Osteocyte (in vitro differentiated cells): ENCODE measurements around the gene CPXM1. TPM values are rescaled to one million over a fixed set of nuclear protein-coding genes. Genes with fewer than 3 reads are reported as not detected.

Experiments
- DNase-seq: peaks from one replicate; pipeline ENCODE4 v3.0.0; 2021; ENCODE audit warnings: mixed read lengths; ENCODE audit not compliant: unreplicated experiment; ENCODE audit errors: extremely low spot score
- H3K27ac Mint-ChIP-seq: one replicate; pipeline ENCODE4 v1.8.0; 2021; ENCODE audit warnings: mild to moderate bottlenecking, mixed read lengths; ENCODE audit not compliant: unreplicated experiment
- H3K27me3 Mint-ChIP-seq: one replicate; pipeline ENCODE4 v1.8.0; 2021; ENCODE audit warnings: mixed read lengths; ENCODE audit not compliant: unreplicated experiment
- H3K36me3 Mint-ChIP-seq: one replicate; pipeline ENCODE4 v1.8.0; 2021; ENCODE audit warnings: mixed read lengths; ENCODE audit not compliant: unreplicated experiment
- H3K4me1 Mint-ChIP-seq: one replicate; pipeline ENCODE4 v1.8.0; 2021; ENCODE audit warnings: mixed read lengths; ENCODE audit not compliant: unreplicated experiment
- H3K4me3 Mint-ChIP-seq: one replicate; pipeline ENCODE4 v1.8.0; 2021; ENCODE audit warnings: mild to moderate bottlenecking, moderate library complexity, mixed read lengths; ENCODE audit not compliant: unreplicated experiment
- H3K9me3 Mint-ChIP-seq: one replicate; pipeline ENCODE4 v1.8.0; 2021; ENCODE audit warnings: mixed read lengths; ENCODE audit not compliant: unreplicated experiment
- total RNA-seq: library from RNA; stranded (reverse); gene quantifications from 2 replicates; pipeline ENCODE4 v1.2.1, GENCODE V29; 2021
- TF ChIP-seq, protein P1 (sequence below): fragments of 200-600 bp; sonication (generic); IDR thresholded peaks from 2 replicates; pipeline ENCODE4 v1.5.0; 2021; ENCODE audit warnings: antibody characterized with exemption, mild to moderate bottlenecking, moderate library complexity

CPXM1 gene
- total RNA-seq, 1 donor from 2014 or later = 84.0 TPM

DNA sequence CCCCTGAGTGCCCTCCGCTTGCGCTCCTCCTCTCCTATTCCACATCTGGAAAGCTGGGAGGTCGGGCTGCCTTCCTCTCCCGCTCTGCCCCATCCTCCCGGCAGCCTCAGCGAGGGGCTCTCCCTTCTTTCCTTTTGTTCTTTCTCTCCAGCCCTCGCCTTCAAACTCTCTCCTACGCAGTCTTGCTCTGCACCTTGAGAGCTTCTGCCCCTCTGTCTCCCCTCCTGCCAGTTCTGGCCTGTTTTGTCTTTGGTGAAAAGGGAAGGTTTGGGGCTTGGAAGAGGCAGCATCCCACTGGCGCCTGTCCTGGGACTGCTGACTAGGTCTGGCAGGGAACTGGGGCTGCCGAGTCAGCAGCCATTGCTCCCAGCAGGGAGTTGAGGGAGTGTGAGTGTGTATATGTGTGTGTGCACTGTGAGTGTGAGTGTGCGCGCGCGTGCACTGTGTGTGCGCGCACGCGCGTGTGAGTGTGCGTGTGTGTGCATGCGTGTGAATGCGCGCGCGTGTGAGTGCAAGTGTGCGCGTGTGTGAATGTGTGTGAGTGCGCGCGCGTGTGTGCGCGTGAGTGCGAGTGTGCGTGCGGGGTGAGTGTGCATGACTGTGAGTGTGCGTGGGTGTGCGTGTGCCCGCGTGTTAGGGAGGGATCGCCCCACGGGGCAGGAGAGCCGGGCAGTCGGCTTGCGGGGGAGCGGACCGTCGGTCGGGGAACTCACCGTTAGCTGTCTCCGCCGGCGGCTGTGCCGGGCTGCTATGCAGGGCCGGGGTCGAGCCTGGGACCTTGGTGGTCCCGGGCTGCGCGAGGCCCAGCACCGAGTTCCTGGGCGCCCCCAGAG, 523 bp downstream of the CPXM1 start:
- peaks cover 30% of the 10 kb centered on the region for H3K4me1 Mint-ChIP-seq
- H3K9me3 Mint-ChIP-seq = no peaks in the 10 kb centered on the region
- no peak for DNase-seq
- H3K4me3 Mint-ChIP-seq = peak overlapping the region; percentile 86
- TF ChIP-seq, protein P1, sequence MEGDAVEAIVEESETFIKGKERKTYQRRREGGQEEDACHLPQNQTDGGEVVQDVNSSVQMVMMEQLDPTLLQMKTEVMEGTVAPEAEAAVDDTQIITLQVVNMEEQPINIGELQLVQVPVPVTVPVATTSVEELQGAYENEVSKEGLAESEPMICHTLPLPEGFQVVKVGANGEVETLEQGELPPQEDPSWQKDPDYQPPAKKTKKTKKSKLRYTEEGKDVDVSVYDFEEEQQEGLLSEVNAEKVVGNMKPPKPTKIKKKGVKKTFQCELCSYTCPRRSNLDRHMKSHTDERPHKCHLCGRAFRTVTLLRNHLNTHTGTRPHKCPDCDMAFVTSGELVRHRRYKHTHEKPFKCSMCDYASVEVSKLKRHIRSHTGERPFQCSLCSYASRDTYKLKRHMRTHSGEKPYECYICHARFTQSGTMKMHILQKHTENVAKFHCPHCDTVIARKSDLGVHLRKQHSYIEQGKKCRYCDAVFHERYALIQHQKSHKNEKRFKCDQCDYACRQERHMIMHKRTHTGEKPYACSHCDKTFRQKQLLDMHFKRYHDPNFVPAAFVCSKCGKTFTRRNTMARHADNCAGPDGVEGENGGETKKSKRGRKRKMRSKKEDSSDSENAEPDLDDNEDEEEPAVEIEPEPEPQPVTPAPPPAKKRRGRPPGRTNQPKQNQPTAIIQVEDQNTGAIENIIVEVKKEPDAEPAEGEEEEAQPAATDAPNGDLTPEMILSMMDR = no peak
- H3K36me3 Mint-ChIP-seq = peaks cover 2% of the 10 kb centered on the region
- H3K27me3 Mint-ChIP-seq = peaks cover 14% of the 10 kb centered on the region
- H3K27ac Mint-ChIP-seq = peak overlapping the region; percentile 71

DNA sequence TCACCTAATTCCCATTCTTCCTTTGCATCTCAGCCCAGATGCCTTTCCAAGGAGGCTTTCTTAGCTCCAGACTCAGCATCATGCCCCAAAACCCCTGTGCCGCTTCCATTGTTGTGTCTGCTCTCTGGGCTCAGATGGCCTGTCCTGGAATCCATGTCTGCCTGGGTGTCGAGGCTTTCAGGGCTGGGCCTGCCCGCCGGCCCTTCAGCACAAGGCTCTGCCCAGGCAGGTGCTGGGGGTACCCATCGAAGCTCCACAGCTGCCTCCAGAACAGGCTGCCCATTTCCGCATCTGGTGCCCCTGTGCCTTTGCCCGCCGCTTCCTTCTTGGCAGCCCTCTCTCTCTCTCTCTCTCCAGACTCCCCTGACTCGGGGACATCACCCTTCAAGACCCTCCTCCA, 1.2 kb downstream of the CPXM1 start:
- Mint-ChIP-seq H3K36me3 (peaks cover 2% of the 10 kb centered on the region), H3K4me3 (peak overlapping the region; percentile 86), H3K27ac (peak overlapping the region; percentile 71), H3K27me3 (peaks cover 10% of the 10 kb centered on the region), H3K9me3 (no peaks in the 10 kb centered on the region), H3K4me1 (peaks cover 26% of the 10 kb centered on the region)
- TF ChIP-seq, protein P1 = no peak
- DNase-seq = no peak

DNA sequence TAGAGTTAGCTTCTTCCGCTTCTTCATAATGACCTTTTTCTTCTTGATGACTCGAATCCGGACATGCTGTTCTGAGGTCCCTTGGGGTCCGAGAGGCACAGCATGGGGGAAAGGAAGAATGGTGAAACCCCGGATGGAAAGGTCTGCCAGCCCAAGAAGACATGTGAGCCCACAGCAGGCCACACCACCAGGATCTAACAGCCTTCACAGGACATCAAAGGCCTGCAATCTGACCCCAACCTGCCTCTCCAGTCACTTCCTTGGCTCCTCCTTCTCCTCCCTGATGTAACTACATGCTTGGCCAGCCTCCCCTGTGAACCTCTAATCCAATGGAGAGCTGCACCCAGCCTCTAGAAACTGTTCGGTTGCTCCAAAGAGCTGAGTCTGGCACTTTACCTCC, 1.6 kb downstream of the CPXM1 start:
- no peak for DNase-seq
- Mint-ChIP-seq H3K27me3 (peaks cover 9% of the 10 kb centered on the region), H3K4me3 (peak overlapping the region; percentile 86), H3K4me1 (peaks cover 26% of the 10 kb centered on the region), H3K27ac (no peak overlapping the region), H3K36me3 (peaks cover 2% of the 10 kb centered on the region), H3K9me3 (no peaks in the 10 kb centered on the region)
- TF ChIP-seq, protein P1 = no peak

DNA sequence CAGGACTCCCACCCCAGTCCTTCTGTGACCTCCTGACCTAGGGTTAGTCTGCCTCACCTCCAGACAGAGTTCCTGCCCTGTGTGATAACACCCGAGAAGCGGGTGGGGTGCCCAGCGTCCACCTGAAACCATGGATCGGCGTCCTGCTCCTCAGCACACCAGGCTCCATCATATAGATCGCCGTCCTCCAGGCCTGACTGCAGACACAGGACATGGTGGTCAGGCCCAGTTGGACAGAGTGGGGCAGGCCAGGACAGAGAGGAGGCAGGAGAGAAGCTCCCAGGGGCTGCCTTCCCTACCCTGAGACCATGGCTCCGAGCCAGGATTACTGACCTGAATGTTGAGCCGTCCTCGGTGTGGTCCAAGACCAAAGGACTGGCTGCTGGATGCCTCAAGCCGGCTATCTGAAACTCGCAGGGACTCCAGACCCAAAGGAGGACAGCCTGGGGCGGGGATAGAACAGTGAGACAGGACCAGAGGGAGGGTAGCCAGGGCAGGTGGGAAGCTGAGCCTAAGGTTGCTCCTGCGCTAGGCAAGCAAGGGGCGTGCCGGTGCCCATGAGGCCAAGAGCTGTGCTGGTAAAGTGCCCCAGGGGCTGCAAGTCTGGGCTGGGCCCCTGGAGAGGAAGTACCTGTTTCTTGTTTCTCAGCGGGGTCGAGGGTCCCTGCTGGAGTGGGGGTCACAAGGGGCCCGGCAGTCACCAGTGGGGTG, 2.2 kb downstream of the CPXM1 start:
- TF ChIP-seq, protein P1 = no peak
- no peak for DNase-seq

More for the DNA sequence above, 2.2 kb downstream of the CPXM1 start:
- Mint-ChIP-seq H3K9me3 (no peaks in the 10 kb centered on the region), H3K4me1 (peaks cover 26% of the 10 kb centered on the region), H3K27ac (no peak overlapping the region), H3K4me3 (no peak overlapping the region), H3K27me3 (peaks cover 6% of the 10 kb centered on the region), H3K36me3 (peaks cover 2% of the 10 kb centered on the region)
